GM19468 (cell line): ENCODE results near the gene GDPD1.
"Not testable (repeated sequence)": the region's sequence is repeated elsewhere in the genome, so short reads cannot be mapped to it uniquely, and the experiment has no call there.

Experiments used
- ATAC-seq: cut with Tn5 transposase; IDR thresholded peaks from one replicate; pipeline ENCODE4 v1.9.1; 2021; ENCODE audit warnings: mild to moderate bottlenecking, moderate library complexity, moderate number of reproducible peaks; ENCODE audit not compliant: unreplicated experiment; ENCODE audit errors: extremely low read depth

The GDPD1 gene

GRCh38 chr17:59311051-59311468, 90.7 kb downstream of the GDPD1 start:
- peak; percentile 58 for ATAC-seq

GRCh38 chr17:59311521-59311920, 91.2 kb downstream of the GDPD1 start:
- not testable (repeated sequence) for ATAC-seq

- ATAC-seq, result no peak
Measured at GRCh38 chr17:59315866-59316265, 95.6 kb downstream of the GDPD1 start.
